Suprapubic skin (tissue), 4 donors: ENCODE data around the gene PPP1R12B.

Experiments used
- CTCF ChIP-seq, 2 donors: fragments of 200-600 bp in 1 of 2; fragments of 450-650 bp in 1 of 2; sonication (generic) in 1 of 2; IDR thresholded peaks; one replicate each; pipeline ENCODE4 v1.5.1; 2016 to 2019; ENCODE audit warnings: antibody characterized with exemption in 2 of 2, mild to moderate bottlenecking in 1 of 2, moderate library complexity in 1 of 2
- EP300 ChIP-seq: sonication (generic); formaldehyde crosslinking; IDR thresholded peaks from one replicate; pipeline ENCODE4 v1.6.1; 2017; ENCODE audit warnings: antibody characterized with exemption
- POLR2A ChIP-seq, 2 donors: fragments of 450-650 bp; IDR thresholded peaks; one replicate each; pipeline ENCODE4 v1.6.1; 2017; ENCODE audit warnings: antibody characterized with exemption in 2 of 2, mild to moderate bottlenecking in 2 of 2, moderate library complexity in 2 of 2
- POLR2AphosphoS5 ChIP-seq, 3 donors: sonication (generic); formaldehyde crosslinking; IDR thresholded peaks; one replicate each; pipeline ENCODE4 v1.6.1; 2017; ENCODE audit warnings: antibody characterized with exemption in 3 of 3

- TF ChIP-seq CTCF (IDR thresholded peaks at IDR 0.05) (no peak), POLR2A (IDR thresholded peaks at IDR 0.05) (no peak), POLR2AphosphoS5 (IDR thresholded peaks at IDR 0.05) (no peak), EP300 (no peak)
Measured at GRCh38 chr1:202323731-202324130, 24.8 kb upstream of the PPP1R12B start.
